Amniotic stem cell (primary cell): Measurements from ENCODE around the gene MAOB.
"Not testable (repeated sequence)": the region's sequence is repeated elsewhere in the genome, so short reads cannot be mapped to it uniquely, and the experiment has no call there.

Experiments
- DNase-seq: peaks from one replicate; lab custom pipeline; 2025; lab: John Stamatoyannopoulos, UW

MAOB gene

GRCh38 chrX:43882294-43882681 is at the start of gene MAOB:
Gene MAOB (minus strand): TSS chrX:43882450. CDS start chrX:43882299, 151 bp downstream.
- DNase-seq: no peak

- not testable (repeated sequence) for DNase-seq
Observed at GRCh38 chrX:43922032-43922431, 39.8 kb upstream of the MAOB start.

DNA sequence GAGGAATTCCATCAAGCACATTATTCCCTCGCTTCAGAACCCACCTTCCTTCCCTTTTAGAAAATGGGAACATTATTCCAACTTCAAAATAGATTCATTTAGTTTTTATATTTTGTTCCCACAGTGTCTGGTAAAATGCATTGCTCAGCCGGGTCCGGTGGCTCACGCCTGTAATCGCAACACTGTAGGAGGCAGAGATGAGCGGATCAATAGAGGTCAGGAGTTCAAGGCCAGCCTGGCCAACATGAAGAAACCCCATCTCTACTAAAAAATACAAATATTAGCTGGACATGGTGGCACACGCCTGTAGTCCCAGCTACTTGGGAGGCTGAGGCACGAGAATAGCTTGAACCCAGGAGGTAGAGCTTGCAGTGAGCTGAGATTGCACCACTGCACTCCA is 28.5 kb upstream of the MAOB start:
- not testable (repeated sequence) for DNase-seq

DNA sequence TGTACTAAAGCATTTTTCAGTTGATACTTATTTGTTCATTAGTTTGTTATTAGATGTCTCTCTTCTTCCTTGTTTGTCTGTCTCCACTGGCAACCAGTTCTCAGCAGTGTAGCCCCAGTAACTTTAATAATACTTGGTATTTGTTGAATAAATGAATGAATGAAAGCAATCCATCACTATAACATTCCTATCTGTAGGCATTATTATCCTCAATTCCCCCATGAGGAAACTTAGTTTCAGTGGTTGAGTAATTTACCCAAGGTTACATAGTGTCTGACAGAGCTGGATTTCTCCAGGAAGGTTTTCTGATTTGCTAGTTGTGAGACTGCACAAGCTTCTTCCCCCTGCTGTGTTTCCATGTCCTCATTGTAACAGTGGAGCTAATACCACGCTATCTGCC is 27.8 kb upstream of the MAOB start:
- DNase-seq: no peak

DNA sequence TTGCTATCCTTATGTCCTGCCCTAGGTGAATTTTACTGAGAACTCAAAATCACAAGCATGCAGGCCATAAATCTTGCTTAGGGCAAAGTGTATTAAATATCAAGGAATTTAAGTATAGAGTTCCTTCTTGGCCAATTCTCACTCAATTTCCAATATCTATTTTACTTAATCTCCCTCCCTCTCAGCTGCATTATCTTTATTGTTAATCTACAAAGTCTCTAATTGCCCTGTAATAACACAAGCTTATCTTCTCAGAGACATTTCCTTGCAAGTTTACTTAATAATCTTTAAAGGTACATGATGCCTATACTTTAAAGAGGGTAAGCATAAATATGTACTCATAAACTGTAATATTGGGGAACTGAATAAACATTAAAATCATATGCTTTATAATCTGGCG is 26.9 kb upstream of the MAOB start:
- DNase-seq: no peak

GRCh38 chrX:43899878-43900815 is 17.9 kb upstream of the MAOB start:
- no peak for DNase-seq

DNA sequence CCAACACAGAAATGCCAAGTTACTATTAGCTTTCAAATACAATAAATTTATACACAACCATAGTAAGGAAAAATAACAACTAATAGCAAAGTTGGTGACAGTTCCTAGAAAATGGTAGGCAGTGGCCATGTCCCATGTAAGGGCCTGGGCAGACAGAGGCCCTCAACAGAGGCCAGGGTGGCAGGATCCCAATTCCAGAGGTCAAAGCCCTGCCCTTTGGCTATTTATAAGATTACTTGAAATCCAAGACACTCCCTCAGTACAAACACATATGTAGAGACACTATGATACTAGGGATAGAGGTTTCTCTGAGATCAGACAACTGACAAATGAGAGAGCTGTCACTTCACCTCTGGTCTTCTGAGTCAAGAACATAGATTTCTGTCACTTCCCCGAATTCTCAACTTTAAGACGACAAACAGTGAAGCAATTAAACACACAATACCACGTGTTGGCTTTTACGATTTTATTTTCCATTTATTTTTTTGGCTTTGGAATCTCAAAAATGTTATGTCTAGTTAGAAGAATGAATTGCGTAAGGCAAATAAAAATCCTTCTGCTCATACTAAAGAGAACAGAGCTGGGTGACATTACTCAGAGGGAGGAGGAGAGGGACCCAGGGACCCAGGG is 16.3 kb upstream of the MAOB start:
- no peak for DNase-seq

- no peak for DNase-seq
Observed at GRCh38 chrX:43897290-43897689, 15.0 kb upstream of the MAOB start.

- no peak for DNase-seq
Observed at GRCh38 chrX:43892336-43892870, 10.2 kb upstream of the MAOB start.

GRCh38 chrX:43885617-43886016 is 3.4 kb upstream of the MAOB start:
- no peak for DNase-seq

DNA sequence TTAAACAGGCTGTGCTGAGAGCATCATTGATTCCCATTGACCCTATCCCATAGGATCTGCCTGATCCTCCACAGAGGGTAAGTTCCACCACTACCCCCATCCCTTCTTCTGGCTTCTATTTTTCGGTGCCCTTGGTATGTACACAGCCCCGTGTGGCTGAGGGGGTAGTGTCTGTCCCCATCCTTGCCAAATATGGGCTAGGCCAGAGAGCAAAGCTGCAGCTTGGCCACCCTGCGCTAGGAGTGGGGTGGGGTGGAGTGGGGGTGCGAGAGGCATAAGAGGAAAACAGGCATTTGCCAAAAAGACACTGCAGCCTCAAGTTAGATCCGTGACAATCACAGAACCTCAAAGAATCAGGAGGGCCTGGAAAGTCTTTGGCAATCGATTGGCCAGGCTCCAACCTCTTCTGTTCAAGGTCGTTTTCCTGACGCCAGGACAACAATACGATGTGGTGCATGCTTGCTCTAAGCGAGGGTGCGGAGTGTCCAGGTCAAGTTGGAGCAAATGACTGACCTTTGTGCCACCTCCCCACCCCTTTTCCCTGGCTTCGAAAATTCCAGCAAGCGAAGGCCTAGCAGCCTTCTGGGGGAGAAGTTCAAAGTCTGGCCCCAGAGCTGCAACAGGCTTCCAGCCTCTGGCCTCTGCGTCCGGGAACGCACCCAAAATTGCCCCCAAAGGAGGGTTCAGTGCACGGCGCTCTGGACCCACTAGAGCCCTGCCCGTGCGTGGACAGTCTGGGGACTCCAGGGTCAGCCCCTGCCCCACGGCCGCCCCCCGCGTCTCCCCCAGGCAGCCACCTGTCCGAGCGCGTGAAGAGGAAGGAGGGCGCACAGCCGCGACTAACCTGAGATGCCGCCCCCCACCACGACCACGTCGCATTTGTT is 598 bp downstream of the MAOB start:
- DNase-seq: no peak

GRCh38 chrX:43880425-43880824 is 1.8 kb downstream of the MAOB start:
- no peak for DNase-seq

GRCh38 chrX:43878906-43879526 is 3.2 kb downstream of the MAOB start:
- no peak for DNase-seq

DNA sequence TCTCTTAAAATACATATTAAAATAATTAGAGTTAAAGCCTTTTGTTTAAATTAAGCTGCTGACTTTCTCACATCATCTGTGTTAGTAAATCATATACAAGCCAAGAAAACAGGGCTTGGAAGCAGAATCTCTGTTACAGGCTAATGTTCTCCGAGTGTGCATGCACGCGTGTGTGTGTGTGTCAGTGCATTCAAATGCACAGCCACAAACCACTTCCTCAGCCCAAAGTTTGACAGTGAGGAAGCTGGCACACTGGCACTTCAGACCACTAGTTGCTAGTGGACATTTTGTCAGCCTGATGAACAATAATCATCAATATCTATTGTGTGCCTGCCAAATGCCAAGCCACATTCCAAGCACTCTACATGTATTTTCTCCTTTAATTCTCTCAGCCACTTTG is 5.6 kb downstream of the MAOB start:
- DNase-seq: no peak

GRCh38 chrX:43870758-43871419 is 11.4 kb downstream of the MAOB start:
- DNase-seq: no peak

- DNase-seq: no peak
Observed at GRCh38 chrX:43870011-43870410, 12.2 kb downstream of the MAOB start.

DNA sequence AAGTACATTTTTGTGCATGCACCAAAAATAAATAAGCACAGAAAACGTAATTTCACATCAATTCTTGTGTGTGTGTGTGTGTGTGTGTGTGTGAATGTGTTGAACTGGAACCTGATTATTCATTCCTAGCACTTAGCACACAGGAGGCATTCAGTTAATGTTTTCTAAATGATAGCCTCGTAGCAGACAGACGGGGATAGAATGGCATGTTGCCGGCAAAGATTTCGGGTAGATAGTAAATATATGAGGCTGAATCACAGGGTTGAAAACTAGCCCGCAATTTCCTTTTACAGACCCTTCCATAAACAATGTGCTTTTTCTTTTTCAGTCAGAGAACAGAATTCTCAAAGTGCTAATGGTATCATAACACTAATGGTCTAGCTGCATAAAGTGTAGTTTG is 13.5 kb downstream of the MAOB start:
- DNase-seq: no peak

- no peak for DNase-seq
Observed at GRCh38 chrX:43866423-43866822, 15.8 kb downstream of the MAOB start.

- DNase-seq: no peak
Observed at GRCh38 chrX:43865791-43866190, 16.5 kb downstream of the MAOB start.

GRCh38 chrX:43862434-43862833 is 19.8 kb downstream of the MAOB start:
- DNase-seq: no peak

GRCh38 chrX:43861750-43862149 is 20.5 kb downstream of the MAOB start:
- DNase-seq: no peak
